ENCODE data around the gene TXLNG.

DNA sequence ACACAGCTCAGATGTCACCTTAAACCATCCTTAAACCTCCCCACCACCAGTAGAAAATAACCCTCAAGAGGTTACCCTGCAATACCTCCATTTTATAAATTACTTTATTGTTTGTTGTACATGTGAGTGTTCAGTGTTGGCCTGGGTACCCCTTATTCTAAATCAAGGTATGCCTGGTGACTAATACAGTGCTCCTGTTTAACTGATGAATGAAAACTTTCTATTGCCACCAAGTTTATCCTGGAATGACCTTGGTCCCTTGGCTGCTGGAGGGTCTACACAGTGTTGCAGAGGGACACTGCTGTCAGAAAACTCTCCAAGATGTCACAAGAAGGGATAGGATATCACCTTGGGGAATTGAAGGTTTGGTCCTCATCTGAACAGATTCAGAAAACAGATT, 7.3 kb upstream of the TXLNG start:
- TF ChIP-seq, protein P1, sequence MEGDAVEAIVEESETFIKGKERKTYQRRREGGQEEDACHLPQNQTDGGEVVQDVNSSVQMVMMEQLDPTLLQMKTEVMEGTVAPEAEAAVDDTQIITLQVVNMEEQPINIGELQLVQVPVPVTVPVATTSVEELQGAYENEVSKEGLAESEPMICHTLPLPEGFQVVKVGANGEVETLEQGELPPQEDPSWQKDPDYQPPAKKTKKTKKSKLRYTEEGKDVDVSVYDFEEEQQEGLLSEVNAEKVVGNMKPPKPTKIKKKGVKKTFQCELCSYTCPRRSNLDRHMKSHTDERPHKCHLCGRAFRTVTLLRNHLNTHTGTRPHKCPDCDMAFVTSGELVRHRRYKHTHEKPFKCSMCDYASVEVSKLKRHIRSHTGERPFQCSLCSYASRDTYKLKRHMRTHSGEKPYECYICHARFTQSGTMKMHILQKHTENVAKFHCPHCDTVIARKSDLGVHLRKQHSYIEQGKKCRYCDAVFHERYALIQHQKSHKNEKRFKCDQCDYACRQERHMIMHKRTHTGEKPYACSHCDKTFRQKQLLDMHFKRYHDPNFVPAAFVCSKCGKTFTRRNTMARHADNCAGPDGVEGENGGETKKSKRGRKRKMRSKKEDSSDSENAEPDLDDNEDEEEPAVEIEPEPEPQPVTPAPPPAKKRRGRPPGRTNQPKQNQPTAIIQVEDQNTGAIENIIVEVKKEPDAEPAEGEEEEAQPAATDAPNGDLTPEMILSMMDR (IDR thresholded peaks at IDR 0.05) = no peak
- TF ChIP-seq POLR2A (IDR thresholded peaks at IDR 0.05) (no peak), EP300 (IDR thresholded peaks at IDR 0.05) (no peak)

All from ovary (tissue), 3 donors.